Fibroblast of the conjunctiva (primary cell): ENCODE measurements around the gene SMOC1.

Experiments
- DNase-seq: peaks from one replicate; pipeline ENCODE4 v3.0.0-alpha.2; 2010; ENCODE audit warnings: low read depth

SMOC1 gene

DNA sequence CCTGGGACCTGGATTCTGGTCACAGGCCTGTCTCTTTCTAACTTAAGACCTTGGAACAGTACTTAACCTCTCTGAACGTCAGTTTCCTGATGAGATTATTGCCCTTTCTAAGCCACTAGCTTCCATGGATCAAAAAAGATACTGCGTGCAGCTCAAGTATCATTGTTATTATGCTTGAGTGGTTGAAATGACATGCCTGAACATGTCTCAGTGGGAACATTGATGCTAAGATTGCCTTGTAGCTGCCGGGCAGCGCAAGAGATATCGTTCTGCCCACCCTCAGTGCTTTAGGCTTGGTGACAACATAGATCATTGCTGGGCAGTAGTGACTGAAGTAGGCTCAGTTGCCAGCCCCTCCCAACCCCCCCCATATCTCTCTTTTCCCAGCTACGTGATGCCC lies 131.9 kb downstream of the SMOC1 start:
- DNase-seq: no peak

- no peak for DNase-seq
Observed at GRCh38 chr14:70011708-70012107, 132.5 kb downstream of the SMOC1 start.

DNA sequence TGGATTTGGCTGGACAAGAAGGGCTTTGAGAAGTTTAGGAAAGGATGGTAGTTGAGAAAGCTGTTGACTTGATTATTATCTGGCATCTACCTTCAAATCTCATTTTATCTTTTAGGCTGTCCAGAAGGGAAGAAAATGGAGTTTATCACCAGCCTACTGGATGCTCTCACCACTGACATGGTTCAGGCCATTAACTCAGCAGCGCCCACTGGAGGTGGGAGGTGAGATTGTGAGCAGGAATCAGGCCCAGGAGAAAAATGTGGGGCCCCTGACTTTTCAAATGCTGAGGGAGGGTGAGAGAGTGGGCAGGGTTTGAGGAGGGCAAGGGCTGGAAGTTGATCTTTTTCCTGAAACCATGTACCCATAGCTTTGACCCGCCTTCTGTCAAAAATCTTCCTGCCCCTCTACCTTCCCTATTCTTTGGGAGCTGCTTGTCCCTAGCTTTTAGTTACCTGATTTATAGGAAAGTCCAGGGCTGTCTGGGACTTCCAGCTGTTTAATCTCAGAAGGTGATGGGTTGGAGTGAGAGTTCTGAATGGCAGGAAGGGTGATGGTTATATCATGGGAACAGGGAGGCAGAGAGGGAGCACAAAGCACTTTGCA lies 134.2 kb downstream of the SMOC1 start:
- no peak for DNase-seq

- no peak for DNase-seq
Observed at GRCh38 chr14:70014406-70015095, 135.3 kb downstream of the SMOC1 start.

DNA sequence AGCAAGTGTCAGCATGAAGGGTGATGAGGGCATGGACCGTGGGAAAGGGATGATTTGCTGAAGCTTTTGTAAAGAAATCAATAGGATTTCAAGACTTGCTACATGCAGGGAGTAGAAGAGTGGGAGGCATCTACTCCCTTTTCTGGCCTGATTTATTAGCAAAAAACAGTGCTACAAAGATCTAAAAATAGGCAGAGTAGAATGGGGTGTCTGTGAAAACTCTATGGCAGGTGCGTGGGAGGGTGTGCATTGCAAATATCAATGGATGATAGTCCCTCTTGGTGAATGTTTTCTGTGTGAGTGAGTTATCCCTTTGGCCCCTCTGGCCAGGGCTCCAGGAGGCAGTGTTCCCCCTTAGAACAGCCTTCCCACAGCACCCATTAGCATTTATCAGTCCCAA lies 139.0 kb downstream of the SMOC1 start:
- no peak for DNase-seq

GRCh38 chr14:70018713-70019211 lies 139.5 kb downstream of the SMOC1 start:
- no peak for DNase-seq

DNA sequence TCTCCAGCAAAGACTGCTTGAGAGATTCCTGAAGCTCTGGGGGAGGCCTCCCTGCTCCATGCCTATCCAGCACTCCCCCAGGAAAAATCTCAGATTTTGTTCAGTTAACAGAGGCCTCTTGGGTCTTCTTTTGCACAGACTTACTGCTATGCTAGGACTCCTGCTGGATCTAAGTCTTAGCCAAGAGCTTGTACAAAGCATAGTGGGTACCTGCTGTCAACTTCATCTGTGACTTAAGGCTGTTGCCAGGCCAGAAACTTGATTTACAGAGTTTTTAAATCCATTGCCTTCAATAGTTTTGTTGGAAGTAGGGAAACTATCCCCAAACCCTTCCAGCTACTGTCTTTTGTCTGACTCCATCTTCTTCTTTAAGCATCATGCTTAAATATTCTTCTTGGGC lies 140.5 kb downstream of the SMOC1 start:
- DNase-seq: no peak

- DNase-seq: no peak
Observed at GRCh38 chr14:70020352-70021170, 141.3 kb downstream of the SMOC1 start.

DNA sequence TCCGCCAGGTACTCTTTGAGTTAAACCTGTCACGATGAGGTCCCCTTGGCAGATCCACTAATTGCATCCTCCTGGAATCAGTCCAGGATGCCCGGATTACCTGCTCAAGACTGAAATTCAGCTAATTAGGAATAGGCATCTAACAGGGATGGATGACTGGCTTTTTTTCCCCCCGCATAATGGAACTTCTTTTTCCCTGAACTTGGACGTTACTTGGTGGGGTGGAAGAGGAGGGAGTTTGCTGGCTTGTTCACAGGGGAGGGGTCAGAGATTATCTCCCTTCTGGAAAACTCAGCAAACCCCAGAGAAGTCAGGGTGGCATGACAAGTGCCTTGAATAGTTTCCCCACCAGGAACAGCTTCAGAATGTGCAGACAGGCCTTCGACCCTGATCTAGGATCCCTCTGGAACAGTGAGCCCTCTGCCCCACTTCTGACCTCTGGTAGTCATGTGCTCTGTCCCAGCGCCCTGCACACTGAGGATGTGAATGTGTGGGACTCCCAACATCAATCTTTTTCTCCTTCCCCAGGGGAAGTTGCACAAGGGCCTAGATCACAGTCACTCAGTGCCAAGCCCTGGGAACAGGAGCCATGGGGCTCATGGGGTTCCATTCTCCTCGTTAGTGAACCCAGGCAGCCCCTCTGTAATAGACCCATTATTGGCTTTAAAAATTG lies 142.5 kb downstream of the SMOC1 start:
- no peak for DNase-seq

DNA sequence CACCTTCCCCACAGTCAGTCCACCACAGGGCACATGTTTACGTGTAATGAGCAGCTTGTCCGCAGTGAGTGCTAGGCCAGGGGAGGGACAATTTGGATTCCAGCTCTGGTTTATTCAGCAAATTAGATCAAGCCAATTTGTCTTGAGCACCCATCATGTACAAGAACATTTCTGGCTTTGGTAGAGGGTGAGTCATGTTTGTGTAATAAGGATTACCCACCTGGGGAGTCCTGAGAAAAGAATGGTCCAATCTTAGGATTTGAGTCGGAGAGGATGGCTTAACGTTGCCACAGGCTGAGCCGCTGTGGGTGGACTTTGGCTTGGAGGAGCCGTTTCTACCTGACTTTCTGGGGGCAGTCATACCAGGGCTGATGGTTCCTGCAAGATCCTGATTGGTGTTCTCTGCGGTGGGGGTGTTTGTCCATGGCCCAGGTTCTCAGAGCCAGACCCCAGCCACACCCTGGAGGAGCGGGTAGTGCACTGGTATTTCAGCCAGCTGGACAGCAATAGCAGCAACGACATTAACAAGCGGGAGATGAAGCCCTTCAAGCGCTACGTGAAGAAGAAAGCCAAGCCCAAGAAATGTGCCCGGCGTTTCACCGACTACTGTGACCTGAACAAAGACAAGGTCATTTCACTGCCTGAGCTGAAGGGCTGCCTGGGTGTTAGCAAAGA lies 143.7 kb downstream of the SMOC1 start:
- DNase-seq: no peak

DNA sequence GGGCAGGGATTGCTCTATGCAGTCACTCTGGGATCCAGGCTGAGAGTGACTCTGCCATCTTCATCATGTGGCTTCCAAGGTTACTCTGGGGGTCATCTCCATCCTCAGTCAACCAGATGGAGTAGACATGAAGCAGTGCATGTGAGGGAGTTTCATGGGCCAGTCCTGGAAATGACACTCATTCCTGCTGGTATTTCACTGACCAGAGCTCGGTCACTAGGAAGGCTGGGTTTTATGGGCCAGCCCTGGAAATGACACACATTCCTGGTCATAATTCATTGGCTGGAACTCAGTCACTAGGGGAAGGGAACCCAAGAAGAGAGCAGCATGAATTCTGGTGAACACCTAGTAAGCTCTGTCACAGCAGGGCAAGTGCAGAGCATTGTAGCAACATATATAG lies 144.7 kb downstream of the SMOC1 start:
- no peak for DNase-seq

GRCh38 chr14:70027785-70028428 lies 148.7 kb downstream of the SMOC1 start:
- no peak for DNase-seq

DNA sequence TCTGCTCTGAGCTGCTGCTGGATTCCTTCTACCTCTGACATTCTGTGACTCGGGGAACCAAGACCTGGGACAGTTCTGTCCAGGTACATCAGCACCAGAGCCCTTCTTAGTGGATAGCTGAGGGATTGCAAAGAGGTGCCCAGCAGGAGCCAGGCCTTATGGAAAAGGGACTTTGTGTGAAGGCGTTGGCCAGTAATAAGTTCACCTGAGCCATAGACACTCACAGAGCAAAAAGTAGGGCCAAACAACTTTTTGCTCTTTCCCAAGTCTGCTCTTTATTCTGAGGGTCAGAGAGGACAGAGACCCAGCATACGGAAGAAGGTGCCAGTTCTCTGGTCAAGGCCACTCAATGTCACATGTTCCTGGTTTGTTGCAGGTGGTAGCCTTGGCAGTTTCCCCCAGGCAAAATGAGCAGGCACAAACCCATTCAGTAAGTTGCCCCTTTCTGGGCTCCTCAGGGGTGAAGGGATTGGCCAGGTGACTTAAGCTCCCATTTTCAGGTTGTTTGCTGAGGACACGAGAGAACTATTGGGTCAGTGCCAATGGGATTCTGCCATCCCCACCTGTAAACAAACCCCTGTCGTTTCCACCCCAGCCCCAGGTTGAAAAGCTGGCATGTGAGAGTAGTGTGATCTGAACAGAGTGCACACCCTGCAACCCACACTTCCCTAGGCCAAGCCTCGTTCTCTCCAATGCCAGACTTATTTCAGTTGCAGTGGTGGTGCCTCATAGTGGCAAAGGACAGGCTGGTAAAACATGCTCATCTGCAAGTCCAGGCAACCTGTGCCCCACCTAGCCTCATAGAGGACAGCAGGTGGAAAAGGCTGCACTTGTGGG lies 150.3 kb downstream of the SMOC1 start:
- no peak for DNase-seq

- DNase-seq: no peak
Observed at GRCh38 chr14:70032016-70032415, 152.8 kb downstream of the SMOC1 start.

- DNase-seq: no peak
Observed at GRCh38 chr14:70032447-70032846, 153.2 kb downstream of the SMOC1 start.

DNA sequence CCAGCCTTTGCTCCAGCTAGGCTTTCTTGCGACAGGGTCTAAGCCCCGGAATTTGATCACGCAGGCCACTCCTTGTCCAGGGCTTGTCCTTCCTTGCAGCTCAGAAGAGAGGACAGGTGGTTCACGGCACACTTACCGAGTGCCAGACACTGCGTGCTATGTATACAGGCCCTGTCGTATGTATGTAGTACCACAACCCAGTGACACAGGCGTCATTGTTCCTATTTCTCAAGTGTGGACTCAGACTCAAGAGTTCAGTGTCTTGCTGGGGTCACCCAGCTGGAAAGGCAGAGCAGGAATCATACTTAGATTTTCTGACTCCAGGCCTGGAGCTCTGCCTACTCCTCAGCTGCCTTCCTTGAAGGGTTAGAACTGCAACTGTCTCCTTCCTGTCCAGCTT lies 153.9 kb downstream of the SMOC1 start:
- DNase-seq: no peak

GRCh38 chr14:70033561-70033960 lies 154.3 kb downstream of the SMOC1 start:
- no peak for DNase-seq

DNA sequence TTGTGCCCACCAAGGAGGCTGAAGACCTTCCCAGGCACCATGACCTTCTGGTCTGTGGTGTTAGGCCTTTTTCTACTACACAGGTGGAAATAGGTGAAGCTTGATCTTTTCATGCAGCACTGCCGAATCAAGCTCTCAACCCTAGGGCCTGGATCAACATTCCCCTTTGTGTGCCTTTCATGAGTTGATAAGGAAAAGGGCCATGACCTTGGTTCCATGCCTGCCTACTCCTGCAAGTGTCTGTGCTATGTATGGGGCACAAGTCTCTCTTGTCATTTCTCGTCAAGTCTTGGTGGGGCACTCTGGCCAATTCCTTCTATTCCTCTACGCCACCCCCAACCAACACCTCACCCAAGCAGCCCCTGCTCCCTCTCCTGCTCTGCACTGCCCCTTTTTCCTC lies 155.0 kb downstream of the SMOC1 start:
- no peak for DNase-seq

- DNase-seq: no peak
Observed at GRCh38 chr14:70036665-70037064, 157.4 kb downstream of the SMOC1 start.

DNA sequence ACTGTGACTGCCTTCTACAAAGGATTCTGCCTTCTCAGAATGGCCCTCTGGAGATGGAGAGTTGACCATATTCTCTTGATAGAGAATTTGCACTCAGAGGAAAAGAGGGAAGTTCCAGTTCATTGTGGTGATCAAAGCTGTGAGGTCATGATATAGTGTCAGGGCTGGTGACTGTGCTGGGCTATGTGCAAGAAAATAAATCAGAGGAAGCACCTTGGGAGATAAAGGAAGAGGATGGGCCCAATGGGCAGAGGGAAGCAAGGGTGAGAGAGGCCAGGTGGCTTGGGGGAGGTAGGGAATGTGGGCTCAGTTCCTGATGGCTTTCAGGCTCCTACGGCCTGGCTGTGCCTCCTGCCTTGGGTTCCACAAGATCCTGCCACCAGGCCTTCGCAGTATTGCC lies 163.8 kb downstream of the SMOC1 start:
- DNase-seq: no peak

DNA sequence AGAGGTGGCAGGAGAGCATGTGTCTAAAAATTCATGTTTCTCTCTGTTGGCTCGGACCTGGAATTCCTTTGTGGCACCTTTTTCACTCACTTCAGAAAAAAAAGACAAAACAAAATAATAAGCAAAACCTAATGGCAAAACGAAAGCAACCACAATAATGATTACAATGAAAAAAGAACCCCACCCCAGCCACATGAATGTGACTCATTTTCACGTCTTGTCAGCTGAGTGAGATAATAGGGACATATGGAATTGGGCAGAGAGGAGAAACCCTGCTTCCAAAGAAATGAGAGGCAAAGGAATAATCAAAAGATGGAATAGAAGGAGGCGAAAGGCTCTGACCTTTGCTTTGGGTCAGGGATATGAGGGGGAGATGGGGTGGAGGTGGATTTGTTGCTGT lies 166.1 kb downstream of the SMOC1 start:
- no peak for DNase-seq
